HFFc6 (cell line): ENCODE results near the gene LFNG. TPM values are rescaled to one million over a fixed set of nuclear protein-coding genes. Genes with fewer than 3 reads are reported as not detected.

Source experiments
- DNase-seq: peaks from one replicate; pipeline ENCODE4 v3.0.0-alpha.2; 2018
- H3K27ac Mint-ChIP-seq: 2 replicates; pipeline ENCODE4 v1.8.0; 2020; ENCODE audit warnings: mild to moderate bottlenecking, mixed read lengths
- H3K27me3 Mint-ChIP-seq: 2 replicates; pipeline ENCODE4 v1.8.0; 2021; ENCODE audit warnings: mild to moderate bottlenecking, moderate library complexity, mixed read lengths; ENCODE audit not compliant: insufficient read depth
- H3K36me3 Mint-ChIP-seq: 2 replicates; pipeline ENCODE4 v1.8.0; 2021; ENCODE audit warnings: low read depth, mixed read lengths
- H3K4me1 Mint-ChIP-seq: 2 replicates; pipeline ENCODE4 v1.8.0; 2020; ENCODE audit warnings: low read depth, mixed read lengths
- H3K4me3 Mint-ChIP-seq: 2 replicates; pipeline ENCODE4 v1.8.0; 2020; ENCODE audit warnings: mild to moderate bottlenecking, moderate library complexity, mixed read lengths
- H3K9me3 Mint-ChIP-seq: 2 replicates; pipeline ENCODE4 v1.8.0; 2020; ENCODE audit warnings: mild to moderate bottlenecking, mixed read lengths
- total RNA-seq, 6 experiments: library from RNA; stranded (reverse); fragmentation: NEBNext Ultra II Directional; extraction: Animal tissue kit (Norgen Biotek cat#: 25700); gene quantifications; 2 replicates in 1 of 6; 3 replicates in 5 of 6; pipeline ENCODE4 v1.2.3, GENCODE V29; 2021
- TF ChIP-seq, protein P1 (sequence below): fragments of 200-600 bp; sonication (generic); IDR thresholded peaks from 2 replicates; pipeline ENCODE4 v1.5.0; 2021; ENCODE audit warnings: antibody characterized with exemption, mild to moderate bottlenecking

The LFNG gene
- total RNA-seq, 6 experiments from 2014 or later, result 8.6 to 11.7 (median 9.6) TPM

DNA sequence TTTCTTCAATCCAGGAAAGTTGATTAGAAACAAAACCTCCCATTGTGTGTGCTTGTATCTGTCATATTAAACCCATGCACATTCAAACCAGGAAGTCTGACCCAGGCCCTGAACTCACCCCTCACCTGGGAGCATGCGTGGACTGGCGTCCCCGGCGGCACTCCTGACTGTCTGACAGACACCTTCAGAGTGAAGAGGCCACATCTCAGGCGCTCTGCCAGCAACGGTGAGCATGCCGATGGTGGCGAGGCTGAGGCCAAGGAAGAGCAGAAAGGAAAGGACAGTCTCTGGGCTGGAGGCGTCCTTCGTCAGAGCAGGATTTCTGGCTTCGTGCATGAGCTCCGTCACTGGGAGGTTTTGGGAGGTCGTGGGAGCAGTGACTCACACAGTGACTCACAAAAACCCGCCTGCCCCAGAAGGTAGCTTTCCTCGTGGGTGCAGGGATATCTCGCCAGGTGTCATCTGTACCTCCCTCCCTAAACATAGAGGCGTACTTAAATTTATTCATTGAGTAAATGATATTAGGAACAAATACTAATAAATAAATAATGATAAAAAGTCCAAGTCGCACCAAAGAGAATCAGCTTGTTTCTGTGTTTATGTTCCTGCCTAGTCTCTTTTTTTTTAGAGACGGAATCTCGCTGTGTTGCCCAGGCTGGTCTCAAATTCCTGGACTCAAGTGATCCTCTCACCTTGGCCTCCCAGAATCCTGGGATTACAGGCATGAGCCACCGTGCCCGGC lies 52.7 kb downstream of the LFNG start:
- H3K4me3 Mint-ChIP-seq, result no peak overlapping the region

DNA sequence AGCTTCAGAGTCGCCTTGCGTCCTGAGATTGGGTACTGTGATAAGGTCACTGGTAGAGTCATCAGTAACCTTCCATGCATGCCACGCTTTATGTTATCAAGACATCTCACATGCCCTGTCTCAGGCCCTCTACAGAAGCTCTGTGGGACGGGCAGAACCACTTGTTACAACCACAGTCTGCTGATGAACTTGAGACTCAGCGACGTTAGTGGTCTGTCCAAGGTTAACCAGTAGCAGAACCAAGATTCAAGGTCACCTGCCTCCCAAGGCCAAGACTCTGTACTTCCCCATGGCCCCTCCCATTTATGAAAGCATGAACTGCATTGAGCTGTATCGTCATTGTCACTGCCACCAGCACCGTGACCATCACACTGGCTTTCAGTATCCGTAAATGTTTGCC lies 54.2 kb downstream of the LFNG start:
- H3K27ac Mint-ChIP-seq, result no peak overlapping the region
- no peak for DNase-seq
- no peaks in the 10 kb centered on the region; the same call in 1 of the 2 replicates for H3K27me3 Mint-ChIP-seq
- H3K4me1 Mint-ChIP-seq, result peaks cover 16% of the 10 kb centered on the region
- no peak overlapping the region for H3K4me3 Mint-ChIP-seq
- H3K9me3 Mint-ChIP-seq, result no peaks in the 10 kb centered on the region
- TF ChIP-seq, protein P1, sequence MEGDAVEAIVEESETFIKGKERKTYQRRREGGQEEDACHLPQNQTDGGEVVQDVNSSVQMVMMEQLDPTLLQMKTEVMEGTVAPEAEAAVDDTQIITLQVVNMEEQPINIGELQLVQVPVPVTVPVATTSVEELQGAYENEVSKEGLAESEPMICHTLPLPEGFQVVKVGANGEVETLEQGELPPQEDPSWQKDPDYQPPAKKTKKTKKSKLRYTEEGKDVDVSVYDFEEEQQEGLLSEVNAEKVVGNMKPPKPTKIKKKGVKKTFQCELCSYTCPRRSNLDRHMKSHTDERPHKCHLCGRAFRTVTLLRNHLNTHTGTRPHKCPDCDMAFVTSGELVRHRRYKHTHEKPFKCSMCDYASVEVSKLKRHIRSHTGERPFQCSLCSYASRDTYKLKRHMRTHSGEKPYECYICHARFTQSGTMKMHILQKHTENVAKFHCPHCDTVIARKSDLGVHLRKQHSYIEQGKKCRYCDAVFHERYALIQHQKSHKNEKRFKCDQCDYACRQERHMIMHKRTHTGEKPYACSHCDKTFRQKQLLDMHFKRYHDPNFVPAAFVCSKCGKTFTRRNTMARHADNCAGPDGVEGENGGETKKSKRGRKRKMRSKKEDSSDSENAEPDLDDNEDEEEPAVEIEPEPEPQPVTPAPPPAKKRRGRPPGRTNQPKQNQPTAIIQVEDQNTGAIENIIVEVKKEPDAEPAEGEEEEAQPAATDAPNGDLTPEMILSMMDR, result no peak
- H3K36me3 Mint-ChIP-seq, result peaks cover 16% of the 10 kb centered on the region

More for the DNA sequence above, 52.7 kb downstream of the LFNG start:
- H3K27me3 Mint-ChIP-seq, result no peaks in the 10 kb centered on the region; the same call in 1 of the 2 replicates
- DNase-seq, result no peak
- H3K9me3 Mint-ChIP-seq, result no peaks in the 10 kb centered on the region
- TF ChIP-seq, protein P1, result no peak
- peaks cover 16% of the 10 kb centered on the region for H3K36me3 Mint-ChIP-seq
- H3K4me1 Mint-ChIP-seq, result peaks cover 25% of the 10 kb centered on the region
- H3K27ac Mint-ChIP-seq, result peak overlapping the region; percentile 48; the same call in 1 of the 2 replicates

DNA sequence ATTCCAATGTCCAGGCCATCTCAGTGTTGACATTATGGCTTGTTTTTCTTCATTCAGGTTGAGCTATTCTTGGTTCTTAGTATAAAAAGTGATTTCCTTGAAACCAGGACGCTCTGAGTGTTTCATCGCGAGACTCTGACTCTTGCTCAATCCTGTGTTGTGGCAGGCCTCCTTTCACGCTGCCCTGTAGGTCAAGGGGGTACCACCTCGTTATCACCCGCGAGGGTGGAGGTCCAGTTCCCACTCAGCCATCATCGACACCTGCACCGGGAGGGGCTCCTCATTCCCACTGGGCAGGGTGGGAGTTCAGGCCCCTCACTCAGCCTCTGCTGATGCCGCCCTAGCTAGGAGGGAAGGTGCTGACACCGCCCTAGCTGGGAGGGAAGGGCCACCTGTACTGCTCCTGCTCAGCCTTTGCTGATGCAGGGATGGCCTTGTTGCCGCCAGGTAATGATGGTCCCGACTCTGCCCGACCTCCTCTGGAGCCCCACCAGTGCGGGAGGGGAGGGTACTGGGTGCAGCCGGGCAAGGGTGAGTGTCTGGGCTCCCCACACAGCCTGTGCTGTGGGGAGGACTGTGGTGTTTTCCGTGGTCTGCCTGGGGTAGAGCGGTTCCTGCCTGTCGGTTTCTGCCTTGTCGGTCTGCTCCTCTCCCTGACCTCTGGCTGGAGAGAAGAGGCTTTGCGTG lies 55.6 kb downstream of the LFNG start:
- Mint-ChIP-seq H3K4me3 (no peak overlapping the region), H3K9me3 (no peaks in the 10 kb centered on the region), H3K27me3 (no peaks in the 10 kb centered on the region; the same call in 1 of the 2 replicates), H3K27ac (no peak overlapping the region), H3K36me3 (peaks cover 16% of the 10 kb centered on the region), H3K4me1 (peaks cover 16% of the 10 kb centered on the region)
- TF ChIP-seq, protein P1, result no peak
- no peak for DNase-seq

DNA sequence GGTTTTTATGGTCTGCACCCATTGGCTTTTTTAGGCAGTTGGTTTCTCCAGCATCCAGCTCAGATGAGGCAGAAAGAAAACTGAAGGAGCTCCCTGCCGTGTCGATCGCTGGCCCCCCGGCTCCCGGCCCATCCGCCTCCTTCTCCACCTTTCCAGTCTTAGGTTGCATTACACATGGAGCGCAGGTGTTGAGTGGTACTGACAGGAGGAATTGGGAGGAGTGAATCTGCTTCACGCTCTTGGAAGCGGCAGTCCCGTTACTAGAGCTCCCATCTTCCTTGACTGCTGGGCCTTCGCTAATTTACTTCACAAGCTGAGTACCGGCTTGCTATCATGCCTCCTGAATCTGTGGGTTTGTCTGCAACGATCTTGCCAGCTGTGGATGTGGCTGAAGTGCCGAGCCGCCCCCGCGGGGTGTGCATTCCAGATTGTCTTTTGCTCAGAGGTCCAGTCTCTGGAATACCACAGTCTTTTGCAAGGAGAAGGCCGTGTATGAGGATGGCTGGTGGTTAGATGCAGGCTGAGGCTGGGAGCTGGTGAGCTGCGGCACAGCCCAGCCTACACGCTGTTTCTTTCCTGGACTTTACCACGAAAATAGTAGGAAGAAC lies 56.3 kb downstream of the LFNG start:
- no peak overlapping the region for H3K4me3 Mint-ChIP-seq
- H3K4me1 Mint-ChIP-seq, result peaks cover 16% of the 10 kb centered on the region
- no peak overlapping the region for H3K27ac Mint-ChIP-seq
- no peak for DNase-seq
- H3K27me3 Mint-ChIP-seq, result no peaks in the 10 kb centered on the region; the same call in 1 of the 2 replicates
- TF ChIP-seq, protein P1, result no peak
- no peaks in the 10 kb centered on the region for H3K9me3 Mint-ChIP-seq
- H3K36me3 Mint-ChIP-seq, result peaks cover 16% of the 10 kb centered on the region

DNA sequence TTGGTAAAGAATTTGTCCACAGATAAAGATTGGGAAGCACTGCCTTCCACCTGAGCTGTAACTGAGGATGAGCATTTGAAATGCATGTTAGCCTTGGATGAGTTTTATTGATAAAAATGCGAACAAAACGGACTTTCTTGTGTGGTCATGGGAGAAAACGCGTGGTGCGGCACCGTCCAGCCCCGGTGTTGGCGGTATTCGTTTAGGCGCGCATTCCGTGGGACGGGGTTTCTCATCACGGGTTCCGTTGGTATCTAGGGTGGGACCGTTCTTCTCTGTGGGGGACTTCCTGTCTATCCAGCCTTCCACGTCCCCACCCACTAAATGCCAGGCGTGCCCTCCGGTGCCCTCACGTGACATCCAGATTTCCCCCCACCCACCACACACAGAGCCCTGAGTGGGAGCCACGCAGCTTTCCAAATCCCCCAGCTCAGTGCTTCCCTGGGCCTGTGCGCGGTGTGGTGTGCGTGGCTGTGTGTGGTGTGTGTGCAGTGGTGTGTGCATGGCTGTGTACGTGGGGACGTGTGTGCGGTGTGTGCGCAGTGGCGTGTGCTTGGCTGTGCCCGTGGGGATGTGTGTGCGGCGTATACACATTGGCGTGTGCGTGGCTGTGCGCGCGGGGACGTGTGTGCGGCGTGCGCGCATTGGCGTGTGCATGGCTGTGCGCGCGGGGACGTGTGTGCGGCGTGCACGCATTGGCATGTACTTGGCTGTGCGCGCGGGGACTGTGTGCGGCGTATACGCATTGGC lies 57.3 kb downstream of the LFNG start:
- Mint-ChIP-seq H3K4me1 (peaks cover 14% of the 10 kb centered on the region), H3K27ac (no peak overlapping the region), H3K9me3 (no peaks in the 10 kb centered on the region), H3K27me3 (no peaks in the 10 kb centered on the region; the same call in 1 of the 2 replicates), H3K4me3 (no peak overlapping the region), H3K36me3 (peaks cover 16% of the 10 kb centered on the region)
- TF ChIP-seq, protein P1, result no peak
- no peak for DNase-seq
